H9 (cell line): ENCODE data around the gene TMEM141. TPM values are rescaled to one million over a fixed set of nuclear protein-coding genes. Genes with fewer than 3 reads are reported as not detected.

Experiments used
- DNase-seq: peaks from one replicate; pipeline ENCODE4 v3.0.0-alpha.2; 2017
- H2AFZ ChIP-seq: one replicate; pipeline ENCODE4 v1.6.1; 2013; ENCODE audit warnings: mild to moderate bottlenecking, low read length, control low read depth, moderate library complexity
- H2AK5ac ChIP-seq: 2 replicates; pipeline ENCODE4 v1.6.1; 2013; ENCODE audit warnings: low read length, control low read depth, mixed read lengths; ENCODE audit not compliant: insufficient read length
- H2BK120ac ChIP-seq: one replicate; pipeline ENCODE4 v1.6.1; 2013; ENCODE audit warnings: low read depth, mild to moderate bottlenecking, low read length, control low read depth, inconsistent platforms; ENCODE audit not compliant: poor library complexity, severe bottlenecking
- H2BK12ac ChIP-seq: 2 replicates; pipeline ENCODE4 v1.6.1; 2013; ENCODE audit warnings: low read length, control low read depth, mixed read lengths, low read depth; ENCODE audit not compliant: insufficient read length
- H2BK15ac ChIP-seq: 2 replicates; pipeline ENCODE4 v1.6.1; 2013; ENCODE audit warnings: low read depth, low read length, control low read depth
- H2BK20ac ChIP-seq: one replicate; pipeline ENCODE4 v1.6.1; 2013; ENCODE audit warnings: low read depth, mild to moderate bottlenecking, low read length, control low read depth, inconsistent platforms; ENCODE audit not compliant: poor library complexity, severe bottlenecking
- H2BK5ac ChIP-seq: 2 replicates; pipeline ENCODE4 v1.6.1; 2013; ENCODE audit warnings: low read length, control low read depth, mixed read lengths; ENCODE audit not compliant: insufficient read length
- H3K14ac ChIP-seq: 2 replicates; pipeline ENCODE4 v1.6.1; 2013; ENCODE audit warnings: low read length, control low read depth; ENCODE audit not compliant: insufficient read depth
- H3K18ac ChIP-seq: 2 replicates; pipeline ENCODE4 v1.6.1; 2013; ENCODE audit warnings: low read depth, mild to moderate bottlenecking, mixed read lengths, low read length, control low read depth; ENCODE audit not compliant: insufficient read length
- H3K23ac ChIP-seq: 2 replicates; pipeline ENCODE4 v1.6.1; 2013; ENCODE audit warnings: low read length, control low read depth, mixed read lengths, low read depth; ENCODE audit not compliant: insufficient read length
- H3K23me2 ChIP-seq: 2 replicates; pipeline ENCODE4 v1.6.1; 2013; ENCODE audit warnings: low read depth, mild to moderate bottlenecking, mixed read lengths, low read length, control low read depth; ENCODE audit not compliant: insufficient read length, poor library complexity, severe bottlenecking
- H3K27ac ChIP-seq: 2 replicates; pipeline ENCODE4 v1.5.1; 2013; ENCODE audit warnings: low read length, control low read depth, mixed read lengths, low read depth; ENCODE audit not compliant: insufficient read length
- H3K27me3 ChIP-seq: 2 replicates; pipeline ENCODE4 v1.6.1; 2013; ENCODE audit warnings: low read length, control low read depth, inconsistent platforms; ENCODE audit not compliant: insufficient read depth
- H3K4ac ChIP-seq: 2 replicates; pipeline ENCODE4 v1.6.1; 2013; ENCODE audit warnings: low read depth, mild to moderate bottlenecking, control low read depth, inconsistent platforms, low read length, moderate library complexity
- H3K4me1 ChIP-seq: 2 replicates; pipeline ENCODE4 v1.6.1; 2013; ENCODE audit warnings: low read length, control low read depth, inconsistent platforms; ENCODE audit not compliant: insufficient read depth
- H3K4me2 ChIP-seq: 2 replicates; pipeline ENCODE4 v1.6.1; 2013; ENCODE audit warnings: low read length, control low read depth, mixed read lengths; ENCODE audit not compliant: insufficient read length, insufficient read depth
- H3K56ac ChIP-seq: 2 replicates; pipeline ENCODE4 v1.6.1; 2013; ENCODE audit warnings: low read depth, mild to moderate bottlenecking, mixed read lengths, low read length, control low read depth; ENCODE audit not compliant: insufficient read length
- H3K79me1 ChIP-seq: 2 replicates; pipeline ENCODE4 v1.6.1; 2013; ENCODE audit warnings: low read depth, mild to moderate bottlenecking, moderate library complexity, low read length, control low read depth, inconsistent platforms; ENCODE audit not compliant: insufficient read depth, poor library complexity, severe bottlenecking
- H3K79me2 ChIP-seq: 2 replicates; pipeline ENCODE4 v1.6.1; 2013; ENCODE audit warnings: low read length, control low read depth, inconsistent platforms; ENCODE audit not compliant: insufficient read depth
- H3K9ac ChIP-seq: 2 replicates; pipeline ENCODE4 v1.6.1; 2013; ENCODE audit warnings: low read length, control low read depth, mixed read lengths; ENCODE audit not compliant: insufficient read length; ENCODE audit errors: extremely low read depth
- H3K9me3 ChIP-seq: one replicate; pipeline ENCODE4 v1.6.1; 2013; ENCODE audit warnings: low read depth, low read length, inconsistent platforms; ENCODE audit not compliant: control insufficient read depth
- H3T11ph ChIP-seq: one replicate; pipeline ENCODE4 v1.6.1; 2013; ENCODE audit warnings: mild to moderate bottlenecking, low read length, control low read depth, inconsistent platforms
- H4K20me1 ChIP-seq: one replicate; pipeline ENCODE4 v1.6.1; 2013; ENCODE audit not compliant: control insufficient read depth, insufficient read length, insufficient read depth
- H4K5ac ChIP-seq: 2 replicates; pipeline ENCODE4 v1.6.1; 2013; ENCODE audit warnings: low read depth, mild to moderate bottlenecking, mixed read lengths, low read length, control low read depth; ENCODE audit not compliant: insufficient read length
- H4K8ac ChIP-seq: replicated peaks from 2 replicates; pipeline ENCODE4 v1.6.1; 2013; ENCODE audit warnings: low read length, control low read depth, mixed read lengths, low read depth; ENCODE audit not compliant: insufficient read length
- H4K91ac ChIP-seq: 2 replicates; pipeline ENCODE4 v1.6.1; 2013; ENCODE audit warnings: low read depth, mild to moderate bottlenecking, moderate library complexity, mixed read lengths, low read length, control low read depth; ENCODE audit not compliant: insufficient read length
- H3K27ac Mint-ChIP-seq, 3 experiments: 2 replicates in 2 of 3; 3 replicates in 1 of 3; pipeline ENCODE4 v1.8.0; 2020 to 2021; ENCODE audit warnings: mixed read lengths in 3 of 3, mild to moderate bottlenecking in 1 of 3, moderate library complexity in 1 of 3
- H3K27me3 Mint-ChIP-seq: 2 replicates; pipeline ENCODE4 v1.8.0; 2021; ENCODE audit warnings: low read depth, mild to moderate bottlenecking, moderate library complexity, mixed read lengths
- H3K36me3 Mint-ChIP-seq, 3 experiments: 2 replicates in 2 of 3; 3 replicates in 1 of 3; pipeline ENCODE4 v1.8.0; 2020 to 2021; ENCODE audit warnings: low read depth in 3 of 3, mixed read lengths in 3 of 3; ENCODE audit not compliant: insufficient read depth in 1 of 3
- H3K4me1 Mint-ChIP-seq, 2 experiments: 2 replicates each; pipeline ENCODE4 v1.8.0; 2020; ENCODE audit warnings: mixed read lengths in 2 of 2
- H3K4me3 Mint-ChIP-seq, 2 experiments: 2 replicates in 1 of 2; 3 replicates in 1 of 2; pipeline ENCODE4 v1.8.0; 2020 to 2021; ENCODE audit warnings: mild to moderate bottlenecking in 2 of 2, mixed read lengths in 2 of 2, moderate library complexity in 1 of 2
- H3K9me3 Mint-ChIP-seq, 2 experiments: 2 replicates in 1 of 2; 3 replicates in 1 of 2; pipeline ENCODE4 v1.8.0; 2020; ENCODE audit warnings: mild to moderate bottlenecking in 2 of 2, mixed read lengths in 2 of 2, moderate library complexity in 1 of 2
- CTCF ChIP-seq: fragments of 200-600 bp; sonication (generic); conservative IDR thresholded peaks from 3 replicates; pipeline ENCODE4 v1.8.0; 2021; ENCODE audit warnings: antibody characterized with exemption, mild to moderate bottlenecking
- WGBS: extraction: QIAGEN DNeasy Blood & Tissue Kit; methylation state at CpG from one replicate; pipeline ENCODE4 v1.1.7; 2013; ENCODE audit warnings: missing lambda C conversion rate, low lambda C conversion rate, mixed read lengths; ENCODE audit not compliant: insufficient read length; ENCODE audit errors: extremely low coverage; 5-methylcytosine and 5-hydroxymethylcytosine counted together
- total RNA-seq: library from RNA; stranded (reverse); gene quantifications from 2 replicates; pipeline ENCODE4 v1.2.1, GENCODE V29; 2021

TMEM141 gene
- total RNA-seq, 1 experiment from 2014 or later, result 55.2 TPM

- Histone ChIP-seq H2BK15ac (no peak overlapping the region), H4K5ac (no peak overlapping the region), H4K20me1 (no peaks in the 10 kb centered on the region), H3K23ac (no peak overlapping the region), H2AFZ (no peak overlapping the region), H3K18ac (no peak overlapping the region), H3K79me2 (no peaks in the 10 kb centered on the region), H3K4ac (no peak overlapping the region), H2BK20ac (no peak overlapping the region), H3K79me1 (no peaks in the 10 kb centered on the region), H2BK12ac (no peak overlapping the region), H2AK5ac (no peak overlapping the region), H3K23me2 (peaks cover 3% of the 10 kb centered on the region), H3T11ph (no peak overlapping the region), H3K4me2 (no peak overlapping the region), H2BK120ac (no peak overlapping the region), H2BK5ac (no peak overlapping the region), H3K27ac (no peak overlapping the region), H3K56ac (no peak overlapping the region), H4K8ac (no peak overlapping the region), H3K9me3 (no peaks in the 10 kb centered on the region), H3K27me3 (no peaks in the 10 kb centered on the region), H3K14ac (no peak overlapping the region), H4K91ac (no peak overlapping the region), H3K9ac (no peak overlapping the region), H3K4me1 (no peaks in the 10 kb centered on the region)
- Mint-ChIP-seq H3K4me1 (peaks cover 0 to 16% of the 10 kb centered on the region in 2 experiments; a peak in 1 of 4 replicates), H3K27me3 (peaks cover 4% of the 10 kb centered on the region; the same call in 1 of the 2 replicates), H3K9me3 (no peaks in the 10 kb centered on the region), H3K4me3 (no peak overlapping the region), H3K27ac (no peak overlapping the region), H3K36me3 (no peaks in the 10 kb centered on the region)
- no peak for TF ChIP-seq CTCF
- no peak for DNase-seq
- WGBS, result no CpG with 5 or more reads among the region's 23 CpGs
These were observed 45.6 kb upstream of the TMEM141 start for GRCh38 chr9:136745389-136746154.
